PC-3 (cell line): ENCODE results near the gene SLFN13. TPM values are rescaled to one million over a fixed set of nuclear protein-coding genes. Genes with fewer than 3 reads are reported as not detected.
"Not testable (repeated sequence)": the region's sequence is repeated elsewhere in the genome, so short reads cannot be mapped to it uniquely, and the experiment has no call there.

Experiments
- ATAC-seq: fragments of 200-7000 bp; cut with Tn5 transposase; 2 replicates; pipeline ENCODE4 v1.9.1; 2020; ENCODE audit warnings: mild to moderate bottlenecking, moderate library complexity
- BruUV-seq: library from RNA; stranded (reverse); fragments of 400-500 nt; replicated peaks from 2 replicates; lab custom pipeline; 2021; lab: Mats Ljungman, UMichigan
- CTCF ChIA-PET: fragments of 300-600 bp; sonication (Branson Sonifier 250); formaldehyde crosslinking; loops from one replicate; lab custom pipeline; 2022; ENCODE audit warnings: antibody characterized with exemption; lab: Charles Lee
- POLR2A ChIA-PET: fragments of 300-600 bp; sonication (Branson Sonifier 250); formaldehyde crosslinking; loops from one replicate; lab custom pipeline; 2022; ENCODE audit warnings: antibody characterized with exemption; ENCODE audit not compliant: unreplicated experiment; lab: Charles Lee
- DNase-seq: peaks from one replicate; pipeline ENCODE4 v3.0.0-alpha.2; 2015
- H2AFZ ChIP-seq: fragments of 300-600 bp; sonication (generic); 2 replicates; pipeline ENCODE4 v1.6.0; 2016; ENCODE audit warnings: antibody characterized with exemption, low read length
- H3F3A ChIP-seq: fragments of 300-600 bp; sonication (generic); one replicate; pipeline ENCODE4 v1.6.0; 2017; ENCODE audit warnings: antibody characterized with exemption, low read length, control low read depth, mild to moderate bottlenecking; ENCODE audit not compliant: unreplicated experiment
- H3K27ac ChIP-seq: fragments of 300-600 bp; sonication (generic); 2 replicates; pipeline ENCODE4 v1.5.1; 2016; ENCODE audit warnings: mild to moderate bottlenecking, low read length
- H3K27me3 ChIP-seq: fragments of 300-600 bp; sonication (generic); 2 replicates; pipeline ENCODE4 v1.6.1; 2016; ENCODE audit warnings: low read length, mixed read lengths
- H3K36me3 ChIP-seq: fragments of 300-600 bp; sonication (generic); 2 replicates; pipeline ENCODE4 v1.6.1; 2016; ENCODE audit warnings: low read depth, mixed run types, low read length, mixed read lengths
- H3K4me1 ChIP-seq: fragments of 300-600 bp; sonication (generic); 2 replicates; pipeline ENCODE4 v1.5.1; 2016; ENCODE audit warnings: low read length; ENCODE audit not compliant: insufficient read depth
- H3K4me2 ChIP-seq: fragments of 300-600 bp; sonication (generic); 2 replicates; pipeline ENCODE4 v1.6.0; 2016; ENCODE audit warnings: low read length
- H3K4me3 ChIP-seq: fragments of 300-600 bp; sonication (generic); 2 replicates; pipeline ENCODE4 v1.5.1; 2016; ENCODE audit warnings: mild to moderate bottlenecking, low read length, mixed read lengths
- H3K79me2 ChIP-seq: fragments of 300-600 bp; sonication (generic); 2 replicates; pipeline ENCODE4 v1.6.1; 2017; ENCODE audit warnings: low read length, mixed read lengths
- H3K9ac ChIP-seq: fragments of 300-600 bp; sonication (generic); 2 replicates; pipeline ENCODE4 v1.6.0; 2016; ENCODE audit warnings: mild to moderate bottlenecking, low read length
- H3K9me2 ChIP-seq: fragments of 300-600 bp; sonication (generic); replicated peaks from 2 replicates; pipeline ENCODE4 v1.6.1; 2016; ENCODE audit warnings: mixed run types, low read length, mixed read lengths
- H3K9me3 ChIP-seq: fragments of 300-600 bp; sonication (generic); 2 replicates; pipeline ENCODE4 v1.6.1; 2016; ENCODE audit warnings: low read length, mixed read lengths
- H4K20me1 ChIP-seq: fragments of 300-600 bp; sonication (generic); 2 replicates; pipeline ENCODE4 v1.6.1; 2016; ENCODE audit warnings: low read length, mixed read lengths
- EZH2 ChIP-seq: fragments of 300-600 bp; sonication (generic); IDR thresholded peaks from one replicate; pipeline ENCODE4 v1.6.1; 2017; ENCODE audit warnings: antibody characterized with exemption, mild to moderate bottlenecking, low read length; ENCODE audit not compliant: unreplicated experiment
- EZH2phosphoT487 ChIP-seq: fragments of 300-600 bp; sonication (generic); IDR thresholded peaks from 2 replicates; pipeline ENCODE4 v1.6.1; 2018; ENCODE audit warnings: mild to moderate bottlenecking, antibody characterized with exemption, low read length, borderline replicate concordance
- intact Hi-C: fragments of 100-400 bp; cut with micrococcal nuclease; formaldehyde crosslinking; loops from 2 replicates; pipeline ENCODE4 v1.9.0; 2023
- total RNA-seq: library from RNA; depleted of rRNA; stranded (reverse); fragments of >200 nt; gene quantifications from 2 replicates; pipeline ENCODE4 v1.2.3, GENCODE V29; 2014
- TF ChIP-seq, protein P1 (sequence below): fragments of 300-600 bp; sonication (generic); conservative IDR thresholded peaks from 2 replicates; pipeline ENCODE4 v1.5.1; 2017; ENCODE audit warnings: antibody characterized with exemption, low read depth, mild to moderate bottlenecking, low read length

The SLFN13 gene
- total RNA-seq, 1 experiment from 2014 or later, result 8.2 TPM

GRCh38 chr17:35460354-35460851, 11.8 kb upstream of the SLFN13 start:
- Histone ChIP-seq H2AFZ (peak overlapping the region; percentile 68), H3K4me3 (peak overlapping the region; percentile 56), H3K27me3 (peaks cover 7% of the 10 kb centered on the region; the same call in 1 of the 2 replicates), H3K36me3 (no peaks in the 10 kb centered on the region), H3K9me3 (no peaks in the 10 kb centered on the region), H3K79me2 (no peaks in the 10 kb centered on the region), H3K9me2 (no peaks in the 10 kb centered on the region), H3K4me1 (peaks cover 9% of the 10 kb centered on the region), H3K27ac (no peak overlapping the region), H3K4me2 (peak overlapping the region; percentile 78), H4K20me1 (no peaks in the 10 kb centered on the region), H3K9ac (no peak overlapping the region; the same call in 1 of the 2 replicates), H3F3A (no peaks in the 10 kb centered on the region)
- DNase-seq (peak; percentile 76), ATAC-seq (peak; percentile 96)
- ChIA-PET POLR2A (no interaction called here), CTCF (no interaction called here)
- intact Hi-C loops, result loop anchor here (1.0 to 5.0 kb wide), 2 partner anchors 12 to 88 kb away; partner anchors contain the start of genes SLFN11 and SLFN13
- BruUV-seq, result no TSS peak
- TF ChIP-seq, protein P1, sequence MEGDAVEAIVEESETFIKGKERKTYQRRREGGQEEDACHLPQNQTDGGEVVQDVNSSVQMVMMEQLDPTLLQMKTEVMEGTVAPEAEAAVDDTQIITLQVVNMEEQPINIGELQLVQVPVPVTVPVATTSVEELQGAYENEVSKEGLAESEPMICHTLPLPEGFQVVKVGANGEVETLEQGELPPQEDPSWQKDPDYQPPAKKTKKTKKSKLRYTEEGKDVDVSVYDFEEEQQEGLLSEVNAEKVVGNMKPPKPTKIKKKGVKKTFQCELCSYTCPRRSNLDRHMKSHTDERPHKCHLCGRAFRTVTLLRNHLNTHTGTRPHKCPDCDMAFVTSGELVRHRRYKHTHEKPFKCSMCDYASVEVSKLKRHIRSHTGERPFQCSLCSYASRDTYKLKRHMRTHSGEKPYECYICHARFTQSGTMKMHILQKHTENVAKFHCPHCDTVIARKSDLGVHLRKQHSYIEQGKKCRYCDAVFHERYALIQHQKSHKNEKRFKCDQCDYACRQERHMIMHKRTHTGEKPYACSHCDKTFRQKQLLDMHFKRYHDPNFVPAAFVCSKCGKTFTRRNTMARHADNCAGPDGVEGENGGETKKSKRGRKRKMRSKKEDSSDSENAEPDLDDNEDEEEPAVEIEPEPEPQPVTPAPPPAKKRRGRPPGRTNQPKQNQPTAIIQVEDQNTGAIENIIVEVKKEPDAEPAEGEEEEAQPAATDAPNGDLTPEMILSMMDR, result no peak
- TF ChIP-seq EZH2phosphoT487 (no peak), EZH2 (no peak)

DNA sequence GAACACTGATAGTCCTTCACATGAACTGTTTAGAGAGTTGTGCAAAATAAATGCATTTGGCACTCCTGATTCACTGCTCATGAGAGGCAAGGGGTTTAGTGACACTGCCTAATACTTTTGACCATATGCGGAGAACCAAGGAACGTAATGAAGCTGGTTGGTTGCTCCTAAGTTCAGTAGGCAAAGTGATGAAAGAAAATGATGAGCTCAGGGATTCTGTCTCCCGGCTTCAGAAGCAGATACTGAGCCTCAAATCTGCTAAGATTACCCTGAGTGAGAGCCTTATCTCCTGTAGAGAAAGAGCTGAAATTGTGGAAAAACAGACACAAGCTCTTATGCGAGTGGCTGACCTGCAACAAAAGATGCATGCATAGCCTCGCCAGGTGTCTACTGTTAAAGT, 5.5 kb upstream of the SLFN13 start:
- intact Hi-C loops, DNase-seq, H3K9me2 ChIP-seq, H3F3A ChIP-seq, H2AFZ ChIP-seq, H3K9ac ChIP-seq, H3K9me3 ChIP-seq, H3K4me3 ChIP-seq, H3K79me2 ChIP-seq, POLR2A ChIA-PET, ATAC-seq, BruUV-seq, H4K20me1 ChIP-seq, H3K36me3 ChIP-seq, H3K27me3 ChIP-seq, H3K27ac ChIP-seq, H3K4me1 ChIP-seq, CTCF ChIA-PET, H3K4me2 ChIP-seq: not testable (repeated sequence)

DNA sequence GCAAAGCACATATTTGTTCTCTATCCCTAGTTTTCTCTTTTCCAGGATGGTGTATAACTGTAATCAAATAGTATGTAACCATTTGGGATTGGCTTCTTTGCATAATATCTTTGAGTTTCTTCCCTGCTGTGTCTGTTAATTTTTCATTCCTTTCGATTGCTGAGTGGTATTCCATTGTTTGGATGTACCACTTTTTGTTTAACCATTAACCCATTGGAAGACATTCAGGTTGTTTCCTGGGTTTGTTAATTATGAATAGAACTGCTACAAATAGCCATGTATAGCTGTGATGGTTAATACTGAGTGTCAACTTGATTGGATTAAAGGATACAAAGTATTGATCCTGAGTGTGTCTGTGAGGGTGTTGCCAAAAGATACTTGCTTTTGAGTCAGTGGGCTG, 4.6 kb upstream of the SLFN13 start:
- no peaks in the 10 kb centered on the region for H3K4me1 ChIP-seq
- BruUV-seq, result no TSS peak

More for the DNA sequence above, 4.6 kb upstream of the SLFN13 start:
- Histone ChIP-seq H3K27ac (no peak overlapping the region), H3K36me3 (no peaks in the 10 kb centered on the region), H3K27me3 (no peaks in the 10 kb centered on the region), H3K9me2 (no peaks in the 10 kb centered on the region), H2AFZ (no peak overlapping the region), H3K9me3 (no peaks in the 10 kb centered on the region), H3F3A (no peaks in the 10 kb centered on the region), H3K79me2 (no peaks in the 10 kb centered on the region), H4K20me1 (no peaks in the 10 kb centered on the region), H3K4me2 (no peak overlapping the region), H3K9ac (no peak overlapping the region), H3K4me3 (no peak overlapping the region)
- ChIA-PET CTCF (no interaction called here), POLR2A (no interaction called here)
- ATAC-seq (no peak), DNase-seq (no peak)
- intact Hi-C loops, result no loop called here
- TF ChIP-seq, protein P1, result no peak
- TF ChIP-seq EZH2, result no peak
